ENCODE data around the gene KRTAP21-3.
"Not testable (repeated sequence)": the region's sequence is repeated elsewhere in the genome, so short reads cannot be mapped to it uniquely, and the experiment has no call there.

KRTAP21-3 gene, protein sequence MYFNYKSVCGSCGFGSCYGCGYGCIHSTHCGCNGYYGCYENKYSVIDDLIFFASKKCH

DNA sequence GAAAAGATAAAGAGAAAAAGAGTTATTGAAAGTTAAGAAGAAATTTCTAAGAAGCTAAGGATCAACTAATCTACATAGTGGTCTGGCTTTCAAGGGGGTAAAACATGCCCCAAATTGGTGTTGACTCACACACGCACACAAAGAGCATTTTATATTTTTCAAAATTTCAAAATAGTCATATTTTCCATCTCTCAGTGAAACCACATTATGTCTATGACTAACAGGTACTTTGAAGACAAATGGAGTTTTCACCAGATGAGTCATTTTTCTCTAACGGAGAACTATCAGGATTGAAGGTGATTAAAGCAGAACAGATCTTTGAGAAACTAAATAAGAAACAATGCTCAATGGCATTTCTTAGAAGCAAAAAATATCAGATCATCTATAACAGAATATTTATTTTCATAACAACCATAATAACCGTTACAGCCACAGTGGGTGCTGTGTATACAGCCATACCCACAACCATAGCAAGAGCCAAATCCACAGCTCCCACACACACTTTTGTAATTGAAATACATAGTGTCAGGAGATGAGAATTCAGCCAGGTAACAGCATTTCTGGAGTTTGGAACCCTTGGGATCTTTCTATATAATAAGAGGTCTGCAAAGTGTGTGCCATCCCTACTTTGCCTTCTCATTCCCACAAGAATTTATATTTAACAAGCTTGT lies at the start of gene KRTAP21-3:
Gene KRTAP21-3, minus strand, starts transcription at position 539 of the 671 bp plus-strand sequence. Its CDS starts 18 bp downstream, at position 521.
- ChIA-PET POLR2A (no interaction called here), CTCF (no interaction called here)
- no peak for DNase-seq (ENCODE audit: low read depth, low spot score)
- TF ChIP-seq, protein P1, sequence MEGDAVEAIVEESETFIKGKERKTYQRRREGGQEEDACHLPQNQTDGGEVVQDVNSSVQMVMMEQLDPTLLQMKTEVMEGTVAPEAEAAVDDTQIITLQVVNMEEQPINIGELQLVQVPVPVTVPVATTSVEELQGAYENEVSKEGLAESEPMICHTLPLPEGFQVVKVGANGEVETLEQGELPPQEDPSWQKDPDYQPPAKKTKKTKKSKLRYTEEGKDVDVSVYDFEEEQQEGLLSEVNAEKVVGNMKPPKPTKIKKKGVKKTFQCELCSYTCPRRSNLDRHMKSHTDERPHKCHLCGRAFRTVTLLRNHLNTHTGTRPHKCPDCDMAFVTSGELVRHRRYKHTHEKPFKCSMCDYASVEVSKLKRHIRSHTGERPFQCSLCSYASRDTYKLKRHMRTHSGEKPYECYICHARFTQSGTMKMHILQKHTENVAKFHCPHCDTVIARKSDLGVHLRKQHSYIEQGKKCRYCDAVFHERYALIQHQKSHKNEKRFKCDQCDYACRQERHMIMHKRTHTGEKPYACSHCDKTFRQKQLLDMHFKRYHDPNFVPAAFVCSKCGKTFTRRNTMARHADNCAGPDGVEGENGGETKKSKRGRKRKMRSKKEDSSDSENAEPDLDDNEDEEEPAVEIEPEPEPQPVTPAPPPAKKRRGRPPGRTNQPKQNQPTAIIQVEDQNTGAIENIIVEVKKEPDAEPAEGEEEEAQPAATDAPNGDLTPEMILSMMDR (IDR thresholded peaks at IDR 0.05; ENCODE audit: insufficient read depth, low read length, missing control alignments): no peak
- H3K4me3 ChIP-seq (ENCODE audit: low read depth, low read length): no peak within 1 kb of the TSS

DNA sequence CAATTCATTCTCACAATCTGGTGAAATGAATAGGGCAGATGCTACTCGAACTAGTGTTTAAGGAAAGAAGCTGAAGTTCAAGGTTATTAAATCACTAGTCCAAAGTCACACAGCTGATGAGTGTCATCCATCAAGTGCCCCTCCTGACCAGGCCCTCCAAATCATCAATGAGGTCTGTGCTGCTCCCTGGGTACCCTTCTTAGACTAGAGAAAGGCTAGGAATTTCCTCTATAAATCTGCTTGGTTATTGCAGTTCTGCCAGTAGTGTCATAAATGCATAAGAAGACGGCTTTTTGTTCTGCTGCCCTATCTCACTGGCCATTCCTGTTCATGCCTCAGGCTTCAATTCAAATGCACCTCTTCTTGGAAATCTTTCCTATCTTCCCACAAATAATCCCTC lies 42.2 kb upstream of the KRTAP21-3 start:
- CTCF ChIA-PET: no interaction called here
- TF ChIP-seq, protein P1 (IDR thresholded peaks at IDR 0.05; ENCODE audit: insufficient read depth, low read length, missing control alignments): no peak
- POLR2A ChIA-PET: no interaction called here
- no peak overlapping the region for H3K4me3 ChIP-seq (ENCODE audit: low read depth, low read length)
- DNase-seq (ENCODE audit: low read depth, low spot score): no peak

DNA sequence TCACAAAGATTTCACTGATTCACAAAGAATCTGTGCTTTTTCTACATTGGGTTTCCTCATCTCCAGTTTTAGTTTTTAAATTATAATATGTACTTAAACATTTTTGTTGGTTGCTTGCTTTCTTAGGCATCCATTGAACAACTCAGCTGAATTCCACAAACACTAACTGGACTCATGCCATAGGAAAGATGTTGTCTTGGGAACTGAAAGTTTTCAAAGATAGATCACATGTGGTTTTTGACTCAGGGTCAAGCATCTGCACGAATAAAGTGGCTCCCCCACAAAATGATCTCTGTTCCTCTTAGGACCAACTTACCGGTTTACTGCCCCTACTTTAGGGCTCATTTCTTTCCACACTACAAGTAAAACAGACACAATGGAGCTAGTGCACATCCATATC lies 39.7 kb upstream of the KRTAP21-3 start:
- CTCF ChIA-PET: no interaction called here
- POLR2A ChIA-PET: no interaction called here

DNA sequence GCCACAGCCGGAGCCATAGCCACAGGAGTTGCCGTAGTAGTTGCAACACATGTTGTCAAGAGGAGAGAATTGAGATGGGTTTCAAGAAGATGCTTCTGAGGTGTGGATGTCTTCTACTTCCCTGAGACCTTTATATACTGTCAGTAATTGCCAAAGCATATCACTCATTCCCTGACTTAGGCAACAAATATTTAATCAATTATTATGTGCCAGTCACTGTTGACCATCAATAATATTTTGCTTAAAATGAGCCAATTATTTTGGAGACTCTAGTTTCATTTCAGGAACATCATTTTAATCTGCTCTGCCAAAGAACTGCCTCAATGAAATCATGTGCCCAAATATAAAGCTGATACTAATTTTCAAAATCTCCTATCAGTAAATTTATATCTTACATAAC lies 36.8 kb upstream of the KRTAP21-3 start, which contains the start of gene KRTAP21-1:
Gene KRTAP21-1, minus strand, starts transcription at position 101 of the 400 bp plus-strand sequence. Its CDS starts 50 bp downstream, at position 51.
- H3K4me3 ChIP-seq (ENCODE audit: low read depth, low read length); DNase-seq (ENCODE audit: low read depth, low spot score); POLR2A ChIA-PET; CTCF ChIA-PET: not testable (repeated sequence)

More for the DNA sequence above, 39.7 kb upstream of the KRTAP21-3 start:
- DNase-seq (ENCODE audit: low read depth, low spot score): no peak
- H3K4me3 ChIP-seq (ENCODE audit: low read depth, low read length): no peak overlapping the region
- TF ChIP-seq, protein P1 (IDR thresholded peaks at IDR 0.05; ENCODE audit: insufficient read depth, low read length, missing control alignments): no peak

DNA sequence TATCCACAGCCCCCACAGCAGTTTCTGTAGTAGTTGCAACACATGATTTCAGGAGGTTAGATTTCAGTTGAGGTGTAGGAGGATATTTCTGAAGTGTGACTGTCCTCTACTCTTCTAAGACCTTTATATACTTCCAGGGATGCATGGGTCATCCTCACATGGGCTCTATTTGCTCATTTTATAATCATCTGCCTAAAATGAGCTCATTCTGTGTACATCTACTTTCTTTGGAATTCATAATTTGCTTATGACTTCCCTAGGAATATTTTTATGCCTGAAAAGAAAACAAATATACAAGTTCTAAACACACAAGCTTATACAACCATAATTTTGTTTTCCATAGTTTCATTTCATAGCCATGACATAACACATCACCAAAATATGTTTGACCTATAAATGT lies 28.6 kb upstream of the KRTAP21-3 start, which contains the start of gene KRTAP21-2:
Gene KRTAP21-2, minus strand, starts transcription at position 101 of the 400 bp plus-strand sequence. Its CDS starts 57 bp downstream, at position 44.
- no peak within 1 kb of the TSS for H3K4me3 ChIP-seq (ENCODE audit: low read depth, low read length)
- POLR2A ChIA-PET: no interaction called here
- DNase-seq (ENCODE audit: low read depth, low spot score): no peak
- TF ChIP-seq, protein P1 (IDR thresholded peaks at IDR 0.05; ENCODE audit: insufficient read depth, low read length, missing control alignments): no peak
- CTCF ChIA-PET: no interaction called here

DNA sequence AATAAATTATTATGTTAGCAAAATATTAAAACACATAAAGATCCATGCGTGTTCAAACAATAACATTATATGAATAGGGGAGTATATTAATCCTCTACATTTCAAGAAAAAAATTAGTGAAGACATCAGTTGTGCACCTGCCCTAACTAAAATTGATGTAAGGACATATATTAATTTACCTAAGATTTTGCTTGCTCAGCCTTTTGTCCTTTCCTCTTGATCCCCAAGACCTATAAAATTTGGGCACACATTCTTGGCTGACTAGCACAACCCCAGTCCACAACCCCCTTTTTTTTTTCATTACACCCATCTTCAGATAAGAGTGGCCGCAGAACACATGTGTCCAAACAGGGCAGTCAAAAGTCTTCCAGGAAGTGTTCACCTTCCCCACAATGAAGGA lies 21.9 kb upstream of the KRTAP21-3 start:
- DNase-seq (ENCODE audit: low read depth, low spot score): no peak
- POLR2A ChIA-PET: no interaction called here
- CTCF ChIA-PET: no interaction called here
- H3K4me3 ChIP-seq (ENCODE audit: low read depth, low read length): no peak overlapping the region
- TF ChIP-seq, protein P1 (IDR thresholded peaks at IDR 0.05; ENCODE audit: insufficient read depth, low read length, missing control alignments): no peak

DNA sequence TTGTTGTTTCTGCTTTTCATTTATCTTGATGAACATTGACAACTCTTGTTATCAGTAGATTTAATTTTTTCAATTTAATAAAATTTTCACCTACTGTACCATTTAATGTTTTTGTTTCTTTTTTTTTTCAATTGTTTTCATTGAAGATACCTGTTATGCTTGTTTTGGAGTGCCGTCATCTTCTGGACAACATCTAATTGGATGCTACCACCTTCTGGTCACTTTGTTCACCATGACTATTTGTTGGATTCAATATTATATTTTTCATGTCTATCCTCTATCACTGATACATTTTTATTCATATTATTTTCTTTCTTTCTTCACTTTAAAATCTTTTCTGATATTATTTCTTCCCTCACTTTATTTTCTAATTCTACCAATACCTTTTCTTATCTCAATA lies 14.4 kb upstream of the KRTAP21-3 start:
- ChIA-PET CTCF (no interaction called here), POLR2A (no interaction called here)
- no peak overlapping the region for H3K4me3 ChIP-seq (ENCODE audit: low read depth, low read length)
- no peak for DNase-seq (ENCODE audit: low read depth, low spot score)
- TF ChIP-seq, protein P1 (IDR thresholded peaks at IDR 0.05; ENCODE audit: insufficient read depth, low read length, missing control alignments): no peak

Data from AG04449 (cell line).